OCI-LY7 (cell line): ENCODE results near the gene SMIM33. TPM values are rescaled to one million over a fixed set of nuclear protein-coding genes. Genes with fewer than 3 reads are reported as not detected.
"Not testable (repeated sequence)": the region's sequence is repeated elsewhere in the genome, so short reads cannot be mapped to it uniquely, and the experiment has no call there.

Source experiments
- BruUV-seq: library from RNA; stranded (reverse); fragments of 400-500 nt; replicated peaks from 2 replicates; lab custom pipeline; 2021; lab: Mats Ljungman, UMichigan
- CTCF ChIA-PET: fragments of 300-600 bp; sonication (Branson Sonifier 250); formaldehyde crosslinking; loops from one replicate; lab custom pipeline; 2022; ENCODE audit warnings: antibody characterized with exemption; ENCODE audit not compliant: unreplicated experiment; lab: Charles Lee
- POLR2A ChIA-PET: fragments of 300-600 bp; sonication (Branson Sonifier 250); formaldehyde crosslinking; loops from one replicate; lab custom pipeline; 2022; ENCODE audit warnings: antibody characterized with exemption; lab: Charles Lee
- DNase-seq: peaks from one replicate; pipeline ENCODE4 v3.0.0-alpha.2; 2015; ENCODE audit warnings: low spot score
- H2AFZ ChIP-seq: fragments of 200-600 bp; sonication (generic), shearing (Covaris generic); 2 replicates; pipeline ENCODE4 v1.6.1; 2014; ENCODE audit warnings: mild to moderate bottlenecking, antibody characterized with exemption, low read length, moderate library complexity
- H3K27ac ChIP-seq: fragments of 200-600 bp; sonication (generic); 2 replicates; pipeline ENCODE4 v1.5.1; 2014; ENCODE audit warnings: mixed run types, low read depth, mild to moderate bottlenecking, moderate library complexity, low read length, inconsistent platforms; ENCODE audit not compliant: poor library complexity, severe bottlenecking
- H3K36me3 ChIP-seq: fragments of 200-600 bp; sonication (generic); 2 replicates; pipeline ENCODE4 v1.6.1; 2014; ENCODE audit warnings: mild to moderate bottlenecking, antibody characterized with exemption, low read length, moderate library complexity, mixed read lengths; ENCODE audit not compliant: insufficient read depth
- H3K4me1 ChIP-seq: fragments of 200-600 bp; sonication (generic); 2 replicates; pipeline ENCODE4 v1.5.1; 2014; ENCODE audit warnings: mild to moderate bottlenecking, low read length; ENCODE audit not compliant: insufficient read depth, poor library complexity, severe bottlenecking
- H3K4me2 ChIP-seq: fragments of 200-600 bp; sonication (generic); 2 replicates; pipeline ENCODE4 v1.6.1; 2014; ENCODE audit warnings: mild to moderate bottlenecking, low read length
- H3K4me3 ChIP-seq: fragments of 200-600 bp; sonication (generic); 2 replicates; pipeline ENCODE4 v1.5.1; 2014; ENCODE audit warnings: mild to moderate bottlenecking, low read depth, low read length; ENCODE audit not compliant: poor library complexity, severe bottlenecking
- H3K79me2 ChIP-seq: fragments of 200-600 bp; sonication (generic); 2 replicates; pipeline ENCODE4 v1.6.1; 2016; ENCODE audit warnings: low read depth, mild to moderate bottlenecking, low read length, moderate library complexity, mixed read lengths; ENCODE audit not compliant: insufficient read depth
- H3K9me2 ChIP-seq: fragments of 200-600 bp; sonication (generic); 2 replicates; pipeline ENCODE4 v1.6.1; 2016; ENCODE audit warnings: mild to moderate bottlenecking, low read length, mixed read lengths; ENCODE audit not compliant: insufficient read depth
- H3K9me3 ChIP-seq: fragments of 200-600 bp; sonication (generic); 2 replicates; pipeline ENCODE4 v1.6.1; 2014; ENCODE audit warnings: mild to moderate bottlenecking, mixed run types, low read length, mixed read lengths
- H4K20me1 ChIP-seq: fragments of 200-600 bp; sonication (generic); 2 replicates; pipeline ENCODE4 v1.6.1; 2014; ENCODE audit warnings: mild to moderate bottlenecking, antibody characterized with exemption, low read length, moderate library complexity, mixed read lengths; ENCODE audit not compliant: insufficient read depth
- CTCF ChIP-seq: fragments of 200-600 bp; sonication (generic); conservative IDR thresholded peaks from 2 replicates; pipeline ENCODE4 v1.5.1; 2014; ENCODE audit warnings: mild to moderate bottlenecking, antibody characterized with exemption, low read length, moderate library complexity, mixed read lengths
- EZH2phosphoT487 ChIP-seq: fragments of 200-600 bp; sonication (generic); IDR thresholded peaks from 2 replicates; pipeline ENCODE4 v1.6.1; 2018; ENCODE audit warnings: low read depth, borderline replicate concordance, mild to moderate bottlenecking, mixed run types, antibody characterized with exemption, low read length, moderate library complexity, mixed read lengths
- intact Hi-C: fragments of 100-400 bp; cut with micrococcal nuclease; formaldehyde crosslinking; loops from one replicate; pipeline ENCODE4 v1.10.0; 2022; ENCODE audit not compliant: unreplicated experiment
- total RNA-seq, 2 experiments: library from RNA; depleted of rRNA in 1 of 2; stranded (reverse); fragments of >200 nt in 1 of 2; shearing (Covaris generic) in 1 of 2; gene quantifications; 2 replicates each; pipeline ENCODE4 v1.2.3, GENCODE V29; 2014 to 2022

SMIM33 gene
- total RNA-seq, 2 experiments from 2014 or later, result not detected

GRCh38 chr5:139439013-139439903, 31.5 kb upstream of the SMIM33 start, which contains the start of gene DNAJC18:
TSS of gene DNAJC18 (minus strand) at chr5:139439525. CDS start at chr5:139439445, 80 bp downstream.
- no TSS peak for BruUV-seq
- Histone ChIP-seq H3K36me3 (no peaks in the 10 kb centered on the region), H3K27ac (peak within 1 kb of the TSS; percentile 52), H4K20me1 (no peaks in the 10 kb centered on the region), H3K9me3 (no peaks in the 10 kb centered on the region), H3K79me2 (no peaks in the 10 kb centered on the region), H2AFZ (peak within 1 kb of the TSS; percentile 94), H3K4me1 (peaks cover 21% of the 10 kb centered on the region), H3K4me2 (peak within 1 kb of the TSS; percentile 79), H3K9me2 (no peaks in the 10 kb centered on the region), H3K4me3 (peak within 1 kb of the TSS; percentile 80)
- intact Hi-C loops, result no loop called here
- ChIA-PET POLR2A (interaction anchor here (0.6 to 1.5 kb wide), 10 partner anchors 10 to 339 kb away, joined by 3 to 6 read pairs (median 3); no protein-coding TSS in a partner anchor), CTCF (interaction anchor here (0.6 kb wide), 2 partner anchors 15 to 24 kb away, joined by 4 read pairs; no protein-coding TSS in a partner anchor)
- no peak for TF ChIP-seq CTCF
- TF ChIP-seq EZH2phosphoT487, result no peak
- peak; percentile 88 for DNase-seq

GRCh38 chr5:139440416-139440815, 30.4 kb upstream of the SMIM33 start:
- BruUV-seq, H2AFZ ChIP-seq, intact Hi-C loops, H3K9me2 ChIP-seq, H3K4me2 ChIP-seq, H3K79me2 ChIP-seq, CTCF ChIA-PET, H3K27ac ChIP-seq, H3K36me3 ChIP-seq, DNase-seq, H3K4me3 ChIP-seq, H3K9me3 ChIP-seq, H4K20me1 ChIP-seq: not testable (repeated sequence)
- peaks cover 22% of the 10 kb centered on the region for H3K4me1 ChIP-seq
- POLR2A ChIA-PET, result interaction anchor here (0.9 kb wide), 1 partner anchor 125 kb away, joined by 3 read pairs; no protein-coding TSS in a partner anchor

- H3K36me3 ChIP-seq, result no peaks in the 10 kb centered on the region
- H3K4me1 ChIP-seq, result peaks cover 17% of the 10 kb centered on the region
- TF ChIP-seq CTCF (no peak), EZH2phosphoT487 (no peak)
- peak overlapping the region; percentile 34; the same call in 1 of the 2 replicates for H3K4me2 ChIP-seq
- H4K20me1 ChIP-seq, result no peaks in the 10 kb centered on the region
- intact Hi-C loops, result no loop called here
- ChIA-PET CTCF (no interaction called here), POLR2A (interaction anchor here (1.0 to 1.1 kb wide), 2 partner anchors 11 to 190 kb away, joined by 3 read pairs; no protein-coding TSS in a partner anchor)
- peak overlapping the region; percentile 18; the same call in 1 of the 2 replicates for H2AFZ ChIP-seq
- no TSS peak for BruUV-seq
- peak; percentile 18 for DNase-seq
- no peaks in the 10 kb centered on the region for H3K79me2 ChIP-seq
- H3K9me3 ChIP-seq, result no peaks in the 10 kb centered on the region
- no peak overlapping the region for H3K4me3 ChIP-seq
- H3K27ac ChIP-seq, result no peak overlapping the region
- no peaks in the 10 kb centered on the region for H3K9me2 ChIP-seq
These were observed 26.9 kb upstream of the SMIM33 start for GRCh38 chr5:139443831-139444453.
